ACHN (cell line): ENCODE measurements around the gene C1orf210.

Experiments
- DNase-seq: peaks from one replicate; pipeline ENCODE4 v3.0.0-alpha.2; 2015
- in situ Hi-C: cut with HindIII; loops from 2 replicates; pipeline ENCODE4 v1.10.0; 2017; ENCODE audit warnings: low sequenced_read_pairs, low pct_ligation_motif_present, low pct_unique_long_range_greater_than_20kb

Gene C1orf210

DNA sequence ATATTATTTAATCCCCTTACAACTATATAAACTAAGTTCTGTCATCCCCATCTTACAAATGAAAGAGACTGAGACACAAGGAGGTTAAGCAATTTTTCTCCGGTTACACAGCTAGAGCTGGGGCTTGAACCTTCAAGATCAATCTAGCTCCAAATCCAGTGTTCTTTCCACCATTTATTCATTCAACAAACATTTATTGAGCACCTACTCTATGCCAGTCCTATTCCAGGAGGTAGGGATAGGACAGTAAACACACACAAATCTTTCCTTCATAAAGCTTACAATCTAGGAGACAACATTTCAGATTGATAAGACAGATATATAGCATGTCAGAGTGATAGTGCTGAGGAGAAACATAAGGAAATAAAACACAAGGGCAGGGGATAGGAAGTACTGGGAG, 18.5 kb downstream of the C1orf210 start:
- no peak for DNase-seq
- in situ Hi-C loops: no loop called here

DNA sequence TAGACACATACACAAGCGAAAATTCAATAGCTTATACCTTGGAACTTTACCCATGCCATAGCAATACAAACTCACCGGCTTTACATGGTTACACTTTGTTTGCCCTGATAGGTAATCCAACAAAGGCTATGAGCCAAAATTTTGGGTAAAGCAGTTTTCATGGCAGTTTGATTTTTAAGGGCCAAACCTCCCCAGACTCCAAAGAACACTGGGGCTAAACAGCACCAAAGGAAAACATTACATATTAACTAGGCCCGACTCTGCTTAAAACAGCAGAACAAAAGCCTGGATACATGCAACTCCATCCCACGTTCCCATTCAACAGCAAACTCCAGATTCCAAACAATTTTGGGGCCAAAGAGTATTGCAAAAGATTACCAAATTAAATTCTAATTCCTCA, 19.9 kb downstream of the C1orf210 start:
- in situ Hi-C loops: no loop called here
- no peak for DNase-seq

DNA sequence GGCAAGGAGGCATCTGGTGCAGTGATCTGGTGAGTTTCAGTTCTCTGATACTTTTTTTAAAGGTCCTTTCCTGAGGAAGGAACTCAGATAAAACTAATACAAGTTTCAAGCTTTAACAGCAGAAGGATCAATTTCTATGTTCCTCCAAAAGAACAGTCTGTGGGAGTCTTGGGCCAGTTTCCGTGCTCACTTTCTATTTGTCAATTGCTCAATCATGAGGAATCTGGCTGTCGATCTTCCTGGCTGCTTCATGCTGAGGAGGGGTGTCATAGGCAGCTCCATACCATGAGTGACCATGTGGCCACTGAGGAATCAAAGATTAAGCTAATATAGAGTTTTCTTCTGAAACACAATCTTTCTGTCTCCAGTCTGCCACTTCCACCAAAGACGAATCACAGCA, 27.0 kb downstream of the C1orf210 start:
- DNase-seq: no peak
- in situ Hi-C loops: no loop called here

DNA sequence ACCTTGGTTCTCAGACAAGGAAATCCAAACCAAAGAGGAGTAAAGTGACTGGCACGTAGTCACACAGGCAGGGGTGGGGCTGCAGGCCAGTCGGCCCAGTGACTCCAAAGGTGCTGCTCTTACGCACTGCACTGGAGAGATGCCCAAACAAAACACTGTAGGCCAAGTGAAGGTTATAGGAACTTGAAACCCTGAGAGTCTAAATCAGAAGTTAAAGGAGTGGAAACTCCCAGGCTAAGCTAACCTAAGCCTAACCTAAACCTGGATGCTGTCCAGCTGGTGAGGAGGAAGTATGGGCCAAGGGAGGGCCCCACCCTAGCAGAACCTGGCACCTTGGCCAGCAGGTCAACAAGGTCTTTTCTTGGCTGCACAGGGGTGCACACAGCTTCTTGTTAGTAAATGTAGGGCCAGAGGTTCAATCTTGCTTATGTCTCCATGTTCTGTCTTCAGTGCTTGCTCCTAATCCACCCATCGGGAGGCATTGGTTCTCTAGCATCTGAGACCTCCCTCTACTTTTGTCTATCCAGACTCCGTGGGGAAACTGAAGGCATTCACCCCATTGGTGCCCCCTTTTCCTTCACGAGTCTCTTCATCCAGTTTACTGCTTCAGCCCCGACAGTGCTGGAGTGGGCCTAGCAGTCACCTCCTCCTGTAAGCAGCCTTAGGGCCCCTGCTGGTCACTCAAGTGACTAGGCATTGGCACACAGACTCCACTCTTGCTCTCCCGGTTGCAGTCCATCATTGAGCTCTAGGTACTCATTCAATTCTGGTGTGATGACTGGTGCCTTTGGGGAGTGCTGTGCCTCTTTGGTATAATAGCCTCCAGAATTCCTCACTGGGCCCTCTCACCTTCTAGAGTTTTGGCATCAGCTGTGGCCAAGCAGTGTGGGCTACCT, 28.5 kb downstream of the C1orf210 start:
- in situ Hi-C loops: no loop called here
- DNase-seq: no peak

DNA sequence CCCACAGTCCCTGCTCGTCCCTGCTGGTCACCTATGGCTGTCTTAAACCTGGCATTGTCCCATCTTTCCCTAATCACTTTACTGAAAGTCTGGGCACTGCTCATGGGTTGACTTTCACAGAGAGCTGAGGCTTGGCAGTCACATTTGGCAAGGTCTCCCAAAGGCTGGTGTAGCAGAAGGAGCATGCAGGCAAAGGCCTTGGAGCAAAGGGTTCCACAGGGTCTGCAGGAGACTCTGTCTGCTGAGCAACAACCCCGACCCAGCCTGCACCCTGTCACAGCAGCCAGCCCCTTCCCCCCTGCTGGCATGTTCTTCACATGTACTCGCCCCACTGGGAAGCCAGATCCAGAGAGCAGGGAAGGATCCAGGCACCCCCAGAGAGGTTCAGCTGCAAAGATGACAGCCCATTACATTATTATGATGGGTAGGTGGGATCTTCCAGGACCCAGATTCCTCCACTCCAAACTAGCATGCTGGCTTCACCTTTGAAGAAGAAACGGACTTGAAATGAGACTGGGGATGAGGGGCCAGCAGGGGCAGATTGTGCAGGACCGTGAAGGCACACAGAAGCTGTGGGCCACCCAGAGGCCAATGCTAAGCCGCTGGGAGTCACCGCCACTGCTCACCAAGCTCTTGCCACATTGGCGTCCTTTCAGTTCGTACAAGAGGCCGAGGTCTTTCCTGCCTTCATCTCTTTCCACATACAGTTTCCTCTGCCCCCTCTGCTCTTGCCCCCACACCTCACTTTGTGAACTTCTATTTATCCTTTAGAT, 29.8 kb downstream of the C1orf210 start:
- in situ Hi-C loops: no loop called here
- no peak for DNase-seq

DNA sequence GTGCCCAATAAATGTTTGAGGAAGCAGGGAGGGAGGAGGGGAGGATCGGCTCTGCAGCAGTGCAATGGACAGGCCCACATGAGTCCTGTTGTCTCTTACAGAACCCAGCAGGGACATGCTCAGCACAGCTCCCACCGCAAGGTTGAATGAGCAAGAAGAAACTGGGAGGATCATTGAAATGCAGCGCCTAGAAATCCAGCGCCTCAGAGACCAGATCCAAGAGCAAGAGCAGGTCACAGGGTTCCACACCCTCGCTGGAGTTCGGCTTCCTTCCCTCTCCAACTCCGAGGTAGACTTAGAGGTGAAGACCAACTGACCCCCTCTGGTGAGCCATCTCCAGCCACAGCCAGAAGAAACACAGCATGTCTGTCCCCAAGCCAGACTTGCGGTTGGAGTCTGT, 31.5 kb downstream of the C1orf210 start:
- no peak for DNase-seq
- in situ Hi-C loops: no loop called here

DNA sequence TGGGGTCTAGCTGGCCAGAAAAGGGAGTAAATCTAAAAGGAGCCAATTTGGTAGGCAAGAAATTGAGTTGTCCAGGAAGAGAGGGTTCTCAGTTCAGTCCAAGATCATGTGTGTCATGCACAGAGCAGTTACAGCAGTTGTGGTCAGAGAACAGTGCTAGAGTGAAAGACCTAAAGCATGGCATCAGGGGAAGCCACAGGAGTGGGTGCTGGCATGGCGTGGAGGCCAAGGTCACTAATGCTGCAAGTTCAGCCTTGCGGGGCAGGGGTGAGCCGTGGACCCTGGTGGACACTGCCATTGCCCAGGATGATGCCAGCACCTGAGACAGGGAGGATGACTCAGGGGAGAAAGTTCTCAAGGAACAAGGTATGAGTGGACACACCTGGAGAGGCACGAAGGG, 32.2 kb downstream of the C1orf210 start:
- DNase-seq: no peak
- in situ Hi-C loops: no loop called here

DNA sequence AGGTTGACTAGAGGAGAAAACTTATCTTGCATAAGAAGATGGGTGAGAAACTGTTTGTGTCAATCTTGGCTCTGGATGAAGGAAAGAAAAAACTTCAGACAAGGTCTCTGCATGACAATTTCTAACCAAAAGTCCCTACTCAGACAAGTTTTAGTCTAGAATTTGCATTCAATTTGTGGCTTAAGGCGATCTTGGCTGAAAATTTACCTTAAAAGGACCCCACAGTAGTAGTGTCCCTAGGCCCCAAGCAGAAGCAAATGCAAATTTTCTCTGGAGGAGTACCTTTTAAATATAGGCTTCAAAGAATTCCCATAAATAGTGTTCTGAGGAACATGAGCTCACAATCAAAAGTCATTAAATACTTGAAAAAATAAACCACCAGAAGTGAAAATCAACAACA, 33.2 kb downstream of the C1orf210 start:
- no peak for DNase-seq
- in situ Hi-C loops: no loop called here

DNA sequence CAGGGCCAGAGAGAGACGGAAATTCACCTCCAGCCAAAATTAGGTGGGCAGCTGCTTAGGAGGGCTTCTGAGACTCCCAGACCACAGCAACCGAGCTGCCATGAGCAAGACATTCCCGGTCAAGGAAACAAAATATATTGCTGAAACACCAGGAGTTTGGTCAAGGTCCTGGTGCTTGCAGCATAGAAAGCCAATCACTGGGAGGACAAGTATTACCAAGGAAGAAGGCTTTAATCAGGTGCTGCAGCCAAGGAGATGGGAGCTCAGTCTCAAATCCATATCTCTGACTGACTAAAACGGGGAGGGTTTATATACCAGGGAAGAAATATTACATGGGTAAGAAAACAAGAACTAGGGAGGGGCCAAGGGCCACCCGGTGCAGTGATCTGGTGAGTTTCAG, 34.4 kb downstream of the C1orf210 start:
- in situ Hi-C loops: no loop called here
- DNase-seq: no peak

DNA sequence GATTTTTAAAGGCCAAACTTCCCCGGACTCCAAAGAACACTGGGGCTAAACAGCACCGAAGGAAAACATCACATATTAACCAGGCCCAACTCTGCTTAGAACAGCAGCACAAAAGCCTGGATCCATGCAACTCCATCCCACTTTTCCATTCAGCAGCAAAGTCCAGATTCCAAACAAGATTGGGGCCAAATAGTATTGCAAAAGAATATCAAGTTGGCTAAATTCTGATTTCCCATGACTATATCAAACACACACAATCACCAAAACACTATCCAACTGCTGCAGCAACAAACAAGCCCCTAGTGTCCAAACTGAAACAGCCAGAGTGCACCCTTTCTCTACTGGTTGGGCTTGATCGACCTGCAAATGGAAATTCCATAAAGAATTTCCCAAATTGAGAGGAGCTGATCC, 35.0 kb downstream of the C1orf210 start:
- DNase-seq: no peak
- in situ Hi-C loops: no loop called here

DNA sequence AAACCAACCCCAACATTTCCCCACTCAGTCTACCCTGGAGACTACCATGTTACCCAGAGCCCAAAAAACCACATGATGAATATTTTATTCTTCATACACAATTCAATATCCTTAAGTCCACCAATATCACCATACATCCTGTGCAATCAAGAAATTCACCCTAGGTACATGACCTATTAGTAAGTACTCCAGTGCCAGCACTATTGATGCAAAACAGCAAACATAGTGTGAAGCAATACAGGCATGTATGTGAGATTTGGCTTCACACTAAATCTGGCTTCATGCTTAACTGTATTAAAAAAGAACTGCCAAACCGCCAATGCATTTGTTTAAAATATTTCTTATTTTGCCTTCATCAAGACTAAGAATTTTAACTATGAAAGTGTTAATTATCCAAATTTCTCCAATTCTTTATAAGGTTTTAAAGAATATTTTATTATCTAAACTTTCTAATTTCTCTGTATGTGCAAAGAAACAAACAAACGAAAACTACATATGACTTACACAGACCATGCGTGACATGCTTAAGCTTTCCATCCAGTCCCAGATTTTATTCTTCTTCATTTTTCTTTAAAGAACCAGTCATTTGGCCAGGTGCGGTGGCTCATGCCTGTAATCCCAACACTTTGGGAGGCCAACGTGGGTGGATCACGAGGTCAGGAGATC, 38.0 kb downstream of the C1orf210 start:
- no peak for DNase-seq
- in situ Hi-C loops: loop anchor here (25.0 kb wide), 1 partner anchor 140 kb away; the partner anchor contains the start of genes MED8 and SZT2

DNA sequence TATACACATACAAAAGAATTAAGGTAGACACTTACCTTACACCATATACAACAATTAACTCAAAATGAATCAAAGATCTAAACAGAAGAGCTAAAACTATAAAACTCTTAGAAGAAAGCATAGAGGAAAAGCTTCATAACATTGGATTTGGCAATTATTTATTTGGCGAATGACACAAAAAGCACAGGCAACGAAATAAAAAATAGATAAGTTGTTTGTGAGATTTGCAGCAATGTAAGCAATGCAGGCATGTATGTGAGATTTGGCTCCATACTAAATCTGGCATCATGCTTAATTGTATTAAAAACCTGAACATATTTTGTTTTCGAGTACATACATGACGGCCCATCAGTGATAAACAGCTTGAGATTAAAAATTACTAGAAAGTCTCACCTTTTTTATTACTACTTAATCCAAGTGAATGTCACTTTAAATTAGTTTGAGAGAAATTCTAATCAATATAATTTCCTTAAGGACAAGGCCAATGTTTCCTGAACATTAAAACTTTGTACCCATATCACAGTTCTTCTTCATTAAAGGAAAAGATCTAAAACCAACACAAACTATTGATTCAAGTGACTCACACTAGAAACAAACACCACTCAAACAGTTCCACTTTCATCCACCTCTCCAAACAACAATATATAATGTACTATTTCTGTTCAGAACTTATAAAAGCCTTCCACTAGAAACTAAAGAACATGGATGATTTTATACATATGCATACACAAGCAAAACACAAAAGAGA, 38.7 kb downstream of the C1orf210 start:
- in situ Hi-C loops: loop anchor here (25.0 kb wide), 1 partner anchor 141 kb away; the partner anchor contains the start of genes MED8 and SZT2

DNA sequence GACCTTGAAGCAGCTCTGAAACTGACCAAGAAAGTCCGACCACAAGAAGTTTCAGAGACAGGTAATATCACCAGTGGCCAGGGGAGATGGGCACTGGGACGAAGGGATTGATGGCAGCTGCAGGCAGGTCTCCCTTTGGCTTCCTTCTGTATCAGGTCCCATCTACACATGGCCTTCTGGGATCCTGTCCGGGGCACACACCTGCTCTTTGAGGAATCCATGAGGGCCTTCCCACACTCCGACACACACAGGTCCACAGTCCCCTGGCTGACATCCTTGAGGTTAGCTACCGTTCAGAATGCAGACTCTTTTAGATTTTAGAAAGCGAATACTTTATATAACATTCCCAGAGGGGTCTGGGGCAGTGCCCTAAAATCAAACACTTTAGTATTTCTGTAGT, 42.1 kb downstream of the C1orf210 start:
- in situ Hi-C loops: loop anchor here (25.0 kb wide), 1 partner anchor 144 kb away; the partner anchor contains the start of genes MED8 and SZT2
- DNase-seq: no peak

More for the DNA sequence above, 38.7 kb downstream of the C1orf210 start:
- DNase-seq: no peak

DNA sequence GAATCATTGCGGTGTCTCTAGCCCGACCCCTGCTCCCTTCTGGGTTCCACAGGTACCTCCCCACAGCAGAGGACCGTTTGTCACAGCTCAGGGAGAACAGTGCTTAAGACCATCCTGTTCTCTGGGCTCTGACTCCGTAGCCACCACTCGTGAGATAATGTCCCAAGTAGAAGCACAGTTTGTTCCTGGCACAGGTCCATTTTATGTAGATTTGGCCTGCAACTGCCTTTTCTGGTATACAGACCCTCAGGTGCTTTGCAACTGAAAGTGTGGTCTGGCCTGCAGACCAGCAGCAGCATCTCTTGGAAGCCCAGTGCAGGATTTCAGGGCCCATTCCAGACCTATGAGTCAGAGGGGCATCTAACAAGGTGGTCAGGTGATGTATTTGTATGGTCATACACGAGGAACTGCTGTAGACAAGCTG, 44.0 kb downstream of the C1orf210 start:
- in situ Hi-C loops: loop anchor here (25.0 kb wide), 1 partner anchor 146 kb away; the partner anchor contains the start of genes MED8 and SZT2
- DNase-seq: peak; percentile 17

DNA sequence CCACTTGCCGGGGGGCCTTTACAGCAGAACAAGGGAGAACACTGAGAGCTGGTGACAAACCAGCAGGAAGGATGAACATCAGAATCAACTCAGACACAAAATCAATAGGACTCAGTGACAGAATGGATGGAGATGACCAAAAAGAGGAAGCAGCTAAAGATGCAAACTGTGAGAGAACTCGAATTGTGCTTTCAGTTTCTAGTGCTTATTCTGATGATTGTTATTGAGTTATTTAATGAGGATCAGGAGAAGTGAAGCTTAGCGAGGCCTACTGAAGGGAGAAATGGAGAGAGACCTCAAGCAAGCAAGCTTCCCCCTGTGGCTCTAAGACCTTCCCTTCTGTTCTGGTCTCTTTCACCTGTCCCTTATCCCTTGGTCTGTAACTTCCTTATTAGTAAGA, 45.9 kb downstream of the C1orf210 start:
- DNase-seq: no peak
- in situ Hi-C loops: loop anchor here (25.0 kb wide), 1 partner anchor 148 kb away; the partner anchor contains the start of genes MED8 and SZT2

DNA sequence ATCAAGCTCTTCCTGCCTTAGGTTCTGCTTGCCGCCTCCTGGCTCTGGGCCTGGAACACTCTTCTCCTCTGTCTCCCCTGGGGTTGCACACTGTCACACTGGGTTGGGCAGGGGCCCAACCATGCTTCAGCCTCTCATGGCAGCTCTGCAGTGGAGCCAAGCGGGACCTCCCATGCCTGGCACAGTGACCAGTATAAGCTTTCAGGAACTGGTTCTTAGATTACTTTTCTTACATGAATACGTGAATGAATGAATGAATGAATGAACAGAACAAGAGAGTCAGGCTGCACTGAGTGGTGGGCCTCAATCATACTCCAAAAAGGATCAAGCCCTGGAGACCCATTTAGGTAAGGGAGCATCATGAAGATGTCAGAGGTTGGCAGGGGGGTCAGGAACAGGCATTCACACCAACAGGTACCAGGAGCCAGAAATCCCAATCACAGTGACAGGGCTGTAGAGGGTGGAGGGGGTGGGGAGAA, 46.4 kb downstream of the C1orf210 start:
- in situ Hi-C loops: loop anchor here (25.0 kb wide), 1 partner anchor 148 kb away; the partner anchor contains the start of genes MED8 and SZT2
- no peak for DNase-seq

DNA sequence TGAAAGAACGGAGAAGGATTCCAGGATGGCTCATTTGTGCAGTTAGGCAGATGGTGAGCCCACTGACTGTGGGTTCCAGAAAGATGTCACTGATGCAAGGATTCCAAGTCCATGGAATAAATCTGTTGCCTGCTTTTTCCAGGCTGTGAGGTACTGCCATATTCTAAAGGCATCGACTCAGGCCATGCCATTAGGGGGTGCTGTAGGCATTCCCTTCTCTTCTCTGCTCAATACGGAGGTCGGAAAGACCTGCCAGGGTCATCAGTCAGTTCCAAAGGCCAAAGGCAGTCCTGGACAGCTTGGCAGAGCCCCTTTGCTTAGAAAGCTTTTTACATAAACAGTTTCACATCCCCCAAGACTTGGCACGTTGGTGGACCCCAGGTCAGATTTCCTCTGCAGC, 47.3 kb downstream of the C1orf210 start:
- in situ Hi-C loops: loop anchor here (25.0 kb wide), 1 partner anchor 149 kb away; the partner anchor contains the start of genes MED8 and SZT2
- DNase-seq: peak; percentile 68

DNA sequence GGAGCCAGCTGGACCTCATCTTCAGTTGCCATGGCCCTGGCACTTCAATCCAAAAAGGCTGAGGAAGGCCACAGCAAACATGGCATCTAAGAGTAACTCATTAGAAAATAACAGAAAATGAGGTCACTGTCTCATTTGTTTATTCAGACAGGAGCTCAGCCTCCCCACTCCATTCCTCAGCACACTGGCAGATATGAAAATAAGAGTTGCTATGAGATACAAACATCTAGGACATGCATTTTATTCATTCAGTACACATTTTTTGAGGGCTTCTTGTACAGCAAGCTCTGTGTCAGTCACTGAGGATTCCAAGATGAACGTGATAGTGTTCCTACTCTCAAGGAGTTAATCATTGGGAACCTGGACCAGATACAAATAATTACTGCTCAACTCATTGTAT, 48.3 kb downstream of the C1orf210 start:
- in situ Hi-C loops: loop anchor here (25.0 kb wide), 1 partner anchor 150 kb away; the partner anchor contains the start of genes MED8 and SZT2
- DNase-seq: no peak
